ENCODE measurements around the gene PDLIM7.

The PDLIM7 gene

GRCh38 chr5:177474846-177475562 is 22.4 kb downstream of the PDLIM7 start:
- Histone ChIP-seq H3K4me3 (replicated peaks; ENCODE audit: insufficient read depth, low read length) (no peak overlapping the region), H3K27ac (replicated peaks) (no peak overlapping the region), H3K27me3 (ENCODE audit: insufficient read depth, poor library complexity, severe bottlenecking) (no peaks in the 10 kb centered on the region)
- DNase-seq (ENCODE audit: low read depth in 1 of 2, low spot score in 1 of 2) = no peak
- TF ChIP-seq SPI1 (IDR thresholded peaks at IDR 0.05; ENCODE audit: borderline replicate concordance, low read depth) = peak; percentile 14; the same call in 1 of the 2 replicates
- TF ChIP-seq CTCF (IDR thresholded peaks at IDR 0.05; ENCODE audit: insufficient read depth, low read length) = no peak

- Histone ChIP-seq H3K27ac (replicated peaks) (no peak overlapping the region), H3K4me3 (replicated peaks; ENCODE audit: insufficient read depth, low read length) (no peak overlapping the region), H3K27me3 (ENCODE audit: insufficient read depth, poor library complexity, severe bottlenecking) (no peaks in the 10 kb centered on the region)
- TF ChIP-seq CTCF (IDR thresholded peaks at IDR 0.05; ENCODE audit: insufficient read depth, low read length) (no peak), POLR2AphosphoS5 (IDR thresholded peaks at IDR 0.05; ENCODE audit: low read depth) (no peak), GABPA (IDR thresholded peaks at IDR 0.05; ENCODE audit: low read depth) (no peak)
- DNase-seq (ENCODE audit: low read depth in 1 of 2, low spot score in 1 of 2) = no peak
Observed at GRCh38 chr5:177474002-177474476, 23.4 kb downstream of the PDLIM7 start.

- H3K27ac ChIP-seq (replicated peaks) = no peak within 1 kb of the TSS
- TF ChIP-seq SPI1 (IDR thresholded peaks at IDR 0.05; ENCODE audit: borderline replicate concordance, low read depth) (no peak), CTCF (IDR thresholded peaks at IDR 0.05; ENCODE audit: insufficient read depth, low read length) (no peak), REST (IDR thresholded peaks at IDR 0.05; ENCODE audit: insufficient replicate concordance, low read depth) (no peak), POLR2AphosphoS5 (IDR thresholded peaks at IDR 0.05; ENCODE audit: low read depth) (no peak), GABPA (IDR thresholded peaks at IDR 0.05; ENCODE audit: low read depth) (no peak)
Observed at GRCh38 chr5:177473443-177474001, 23.9 kb downstream of the PDLIM7 start, which contains the start of gene DBN1. DBN1 (minus strand) TSS chr5:177473634; CDS start chr5:177473521, 113 bp downstream.

GRCh38 chr5:177472460-177473442 is 24.7 kb downstream of the PDLIM7 start:
- no peak for TF ChIP-seq POLR2AphosphoS5 (IDR thresholded peaks at IDR 0.05; ENCODE audit: low read depth)
- TF ChIP-seq GABPA (IDR thresholded peaks at IDR 0.05; ENCODE audit: low read depth) = no peak
- no peak for TF ChIP-seq CTCF (IDR thresholded peaks at IDR 0.05; ENCODE audit: insufficient read depth, low read length)
- no peak for TF ChIP-seq REST (IDR thresholded peaks at IDR 0.05; ENCODE audit: insufficient replicate concordance, low read depth)
- TF ChIP-seq SPI1 (IDR thresholded peaks at IDR 0.05; ENCODE audit: borderline replicate concordance, low read depth) = no peak
- Histone ChIP-seq H3K27ac (replicated peaks) (no peak overlapping the region), H3K4me3 (replicated peaks; ENCODE audit: insufficient read depth, low read length) (peak overlapping the region; percentile 33), H3K27me3 (ENCODE audit: insufficient read depth, poor library complexity, severe bottlenecking) (no peaks in the 10 kb centered on the region)
- DNase-seq (ENCODE audit: low read depth in 1 of 2, low spot score in 1 of 2) = no peak

More at GRCh38 chr5:177473443-177474001, 23.9 kb downstream of the PDLIM7 start, which contains the start of gene DBN1:
- no peak for DNase-seq (ENCODE audit: low read depth in 1 of 2, low spot score in 1 of 2)
- Histone ChIP-seq H3K4me3 (replicated peaks; ENCODE audit: insufficient read depth, low read length) (peak within 1 kb of the TSS; percentile 33), H3K27me3 (ENCODE audit: insufficient read depth, poor library complexity, severe bottlenecking) (no peaks in the 10 kb centered on the region)

Measured in HL-60 (cell line).